ENCODE results near the gene ABHD2.

- TF ChIP-seq CTCF (IDR thresholded peaks at IDR 0.05; ENCODE audit: low read length) (no peak), EZH2phosphoT487 (IDR thresholded peaks at IDR 0.05; ENCODE audit: low read length) (no peak)
Measured at GRCh38 chr15:89105147-89105546, 16.9 kb downstream of the ABHD2 start.

Measured in MM.1S (cell line).